Hepatic stellate cell (primary cell): Measurements from ENCODE around the gene DDX28.
A peak's percentile ranks its signal among the peaks of the same experiment; 100 is the strongest.
"Not testable (repeated sequence)": the region's sequence is repeated elsewhere in the genome, so short reads cannot be mapped to it uniquely, and the experiment has no call there.

Experiments
- DNase-seq: peaks from one replicate; pipeline ENCODE4 v3.0.0; 2011; ENCODE audit warnings: low spot score

DDX28 gene

GRCh38 chr16:67994040-67994408 lies 29.0 kb downstream of the DDX28 start:
- not testable (repeated sequence) for DNase-seq

- peak; percentile 84 for DNase-seq
Observed at GRCh38 chr16:67993207-67994039, 29.6 kb downstream of the DDX28 start.

GRCh38 chr16:67992661-67993206 lies 30.3 kb downstream of the DDX28 start:
- no peak for DNase-seq

- DNase-seq, result no peak
Observed at GRCh38 chr16:67990018-67990386, 33.0 kb downstream of the DDX28 start.

- DNase-seq, result no peak
Observed at GRCh38 chr16:67989322-67990017, 33.6 kb downstream of the DDX28 start.

GRCh38 chr16:67988675-67989074 lies 34.4 kb downstream of the DDX28 start:
- DNase-seq, result no peak

GRCh38 chr16:67987460-67988160 lies 35.4 kb downstream of the DDX28 start:
- no peak for DNase-seq

- DNase-seq, result no peak
Observed at GRCh38 chr16:67986949-67987348, 36.1 kb downstream of the DDX28 start.

- no peak for DNase-seq
Observed at GRCh38 chr16:67982011-67982696, 40.9 kb downstream of the DDX28 start.

- DNase-seq, result no peak
Observed at GRCh38 chr16:67979955-67980678, 42.9 kb downstream of the DDX28 start, which contains the start of gene DPEP3. Gene DPEP3, minus strand, starts transcription at chr16:67980499. Its CDS starts 119 bp downstream, at chr16:67980380.

- DNase-seq, result no peak
Observed at GRCh38 chr16:67977469-67978227, 45.4 kb downstream of the DDX28 start.

GRCh38 chr16:67977005-67977404 lies 46.0 kb downstream of the DDX28 start:
- DNase-seq, result no peak

- no peak for DNase-seq
Observed at GRCh38 chr16:67976205-67976604, 46.8 kb downstream of the DDX28 start.

- no peak for DNase-seq
Observed at GRCh38 chr16:67975321-67976105, 47.5 kb downstream of the DDX28 start.

GRCh38 chr16:67972285-67972684 lies 50.7 kb downstream of the DDX28 start:
- not testable (repeated sequence) for DNase-seq

GRCh38 chr16:67971111-67971510 lies 51.9 kb downstream of the DDX28 start:
- no peak for DNase-seq
